NAMALWA (cell line): ENCODE data around the gene C11orf21.

ENCODE experiments used
- DNase-seq: peaks from one replicate; pipeline ENCODE4 v3.0.0-alpha.2; 2015; ENCODE audit warnings: low spot score

The C11orf21 gene

GRCh38 chr11:2320568-2321310, 19.0 kb upstream of the C11orf21 start:
- DNase-seq, result no peak

GRCh38 chr11:2319791-2320472, 18.2 kb upstream of the C11orf21 start:
- no peak for DNase-seq

- no peak for DNase-seq
These were observed 17.0 kb upstream of the C11orf21 start for GRCh38 chr11:2318707-2319106.

- DNase-seq, result no peak
These were observed 16.4 kb upstream of the C11orf21 start for GRCh38 chr11:2318123-2318522.

GRCh38 chr11:2317354-2318050, 15.8 kb upstream of the C11orf21 start:
- no peak for DNase-seq

GRCh38 chr11:2316963-2317244, 15.2 kb upstream of the C11orf21 start:
- no peak for DNase-seq

- no peak for DNase-seq
These were observed 14.6 kb upstream of the C11orf21 start for GRCh38 chr11:2316169-2316962.

- DNase-seq, result no peak
These were observed 13.9 kb upstream of the C11orf21 start for GRCh38 chr11:2315395-2316168.

GRCh38 chr11:2314525-2315394, 13.0 kb upstream of the C11orf21 start:
- DNase-seq, result no peak

GRCh38 chr11:2314136-2314524, 12.4 kb upstream of the C11orf21 start:
- peak; percentile 46 for DNase-seq

GRCh38 chr11:2313051-2313951, 11.6 kb upstream of the C11orf21 start:
- no peak for DNase-seq

GRCh38 chr11:2312232-2313042, 10.7 kb upstream of the C11orf21 start:
- no peak for DNase-seq

GRCh38 chr11:2311353-2312133, 9.8 kb upstream of the C11orf21 start:
- DNase-seq, result no peak

- no peak for DNase-seq
These were observed 9.2 kb upstream of the C11orf21 start for GRCh38 chr11:2310786-2311352.

GRCh38 chr11:2310073-2310785, 8.5 kb upstream of the C11orf21 start:
- DNase-seq, result no peak

GRCh38 chr11:2309251-2310072, 7.7 kb upstream of the C11orf21 start:
- no peak for DNase-seq
